HG02981 (cell line): ENCODE measurements around the gene PECR.

Experiments
- ATAC-seq: cut with Tn5 transposase; IDR thresholded peaks from one replicate; pipeline ENCODE4 v1.9.1; 2021; ENCODE audit warnings: mild to moderate bottlenecking, moderate library complexity; ENCODE audit not compliant: unreplicated experiment

The PECR gene

DNA sequence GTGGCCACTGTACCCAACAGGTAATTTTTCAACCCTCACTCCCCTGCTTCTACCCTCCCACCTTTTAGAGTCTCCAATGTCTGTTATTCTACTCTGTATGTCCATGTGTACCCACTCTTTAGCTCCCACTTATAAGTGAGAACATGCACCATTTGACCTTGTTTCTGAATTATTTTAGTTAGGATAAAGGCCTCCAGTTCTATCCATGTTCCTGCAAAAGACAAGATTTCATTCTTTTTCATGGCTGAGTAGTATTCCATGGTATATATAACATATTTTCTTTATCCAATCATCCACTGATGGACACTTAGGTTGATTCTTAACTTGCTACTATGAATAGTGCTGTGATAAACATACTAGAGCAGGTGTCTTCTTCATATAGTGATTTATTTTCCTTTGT lies 9.1 kb downstream of the PECR start:
- no peak for ATAC-seq

DNA sequence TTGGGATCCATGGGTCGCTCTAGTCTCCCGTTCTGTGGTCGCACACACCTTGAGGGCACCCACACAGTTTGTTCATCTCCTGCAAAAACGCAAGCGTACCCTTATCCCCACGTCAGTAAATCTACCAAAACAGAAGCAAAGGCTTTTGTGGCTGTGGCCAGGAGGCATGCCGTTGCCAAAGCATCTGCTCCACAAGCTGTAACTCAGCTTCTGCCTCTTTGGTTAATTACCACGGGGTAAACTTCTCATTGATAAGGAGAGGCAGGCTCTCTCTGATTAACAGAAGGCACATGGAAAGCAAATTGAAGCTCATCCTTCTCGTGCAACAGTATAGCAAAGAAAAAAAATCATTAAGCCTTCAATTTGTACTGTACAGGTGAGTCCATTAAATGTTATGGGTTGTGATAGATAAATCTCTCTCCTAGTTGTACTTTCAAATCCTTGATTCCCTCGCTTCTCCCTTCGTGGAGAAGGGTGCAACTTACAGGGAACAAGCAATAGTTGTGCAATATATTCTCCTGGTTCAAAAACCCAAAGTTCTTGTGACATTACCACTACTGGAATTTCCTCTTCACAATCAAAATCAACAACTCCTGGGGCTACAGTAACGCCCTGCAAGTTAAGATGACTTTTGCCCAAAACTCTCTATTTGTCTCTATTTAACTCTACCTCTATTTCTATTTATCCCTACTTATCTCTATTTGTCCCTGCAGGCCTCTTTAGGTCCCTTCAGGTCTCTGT lies 10.3 kb downstream of the PECR start:
- no peak for ATAC-seq

DNA sequence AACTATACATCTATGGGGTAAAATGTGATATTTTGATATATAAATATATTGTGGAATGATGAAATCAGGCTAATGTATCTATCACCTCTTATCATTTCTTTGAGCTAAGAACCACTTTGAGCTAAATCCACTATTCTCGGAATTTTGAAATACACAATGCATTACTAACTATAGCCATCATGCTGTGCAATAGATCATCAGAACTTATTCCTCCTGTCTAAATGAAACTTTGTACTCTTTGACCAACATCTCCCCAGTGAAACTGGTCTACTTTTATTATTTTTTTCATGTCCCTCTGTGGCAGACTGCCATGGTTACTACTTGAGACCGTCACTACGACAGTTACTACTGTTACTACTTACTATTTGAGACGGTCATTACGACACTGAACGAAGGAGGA lies 11.4 kb downstream of the PECR start:
- no peak for ATAC-seq

DNA sequence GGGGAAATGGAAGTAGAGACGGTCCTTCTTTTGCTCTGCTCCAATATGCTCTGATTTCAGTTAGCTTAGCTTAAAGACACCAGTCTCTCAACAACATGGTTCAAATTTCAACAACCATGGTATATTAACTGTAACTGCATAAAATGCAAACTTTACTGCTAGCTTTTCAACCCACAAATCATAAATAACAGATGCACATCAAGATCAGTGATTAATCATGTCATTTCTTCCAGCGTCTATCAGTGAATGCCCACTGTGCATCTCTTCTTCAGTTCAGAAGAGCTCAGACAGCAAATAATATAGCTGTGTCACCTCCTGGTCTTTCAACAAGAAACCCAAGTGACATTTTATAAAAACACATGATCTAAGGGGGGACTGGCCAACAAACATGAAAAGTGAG lies 12.6 kb downstream of the PECR start:
- ATAC-seq, result no peak

DNA sequence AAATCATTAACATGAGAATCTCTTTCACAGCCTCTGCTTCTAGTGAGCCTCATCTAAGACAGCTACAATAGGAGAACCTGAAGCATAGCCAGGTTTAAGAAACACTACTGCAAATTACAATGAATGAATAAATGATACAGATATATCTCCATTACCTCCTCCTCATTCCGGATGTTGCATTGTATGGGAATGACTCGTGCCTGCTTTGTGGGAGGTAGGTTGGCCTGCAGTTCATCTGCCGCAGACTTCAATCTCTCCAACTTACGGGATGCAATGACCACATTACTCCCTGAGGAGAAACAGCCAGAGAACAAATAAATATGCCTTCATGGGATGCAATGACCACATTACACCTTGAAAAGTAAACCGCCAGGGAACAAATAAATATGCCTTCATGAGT lies 15.4 kb downstream of the PECR start:
- no peak for ATAC-seq

DNA sequence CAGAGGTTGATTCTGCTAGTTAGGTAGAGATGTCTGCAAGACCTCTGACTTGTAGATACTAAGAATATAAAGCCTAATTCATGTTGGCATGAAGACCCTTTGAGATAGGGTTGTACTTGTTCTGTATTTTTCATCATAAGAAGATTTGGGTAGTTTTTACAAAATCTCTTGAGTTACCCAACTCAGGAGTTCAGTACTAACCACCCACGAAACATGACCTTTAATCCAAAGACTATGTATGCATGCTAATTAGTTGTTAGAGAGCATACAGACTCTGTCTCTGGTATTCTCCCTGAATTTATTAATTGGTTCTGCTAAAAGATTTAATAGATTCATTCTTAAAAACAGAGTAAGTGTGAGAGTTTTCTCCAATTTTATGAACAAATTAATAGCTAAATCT lies 16.9 kb downstream of the PECR start:
- ATAC-seq, result no peak

DNA sequence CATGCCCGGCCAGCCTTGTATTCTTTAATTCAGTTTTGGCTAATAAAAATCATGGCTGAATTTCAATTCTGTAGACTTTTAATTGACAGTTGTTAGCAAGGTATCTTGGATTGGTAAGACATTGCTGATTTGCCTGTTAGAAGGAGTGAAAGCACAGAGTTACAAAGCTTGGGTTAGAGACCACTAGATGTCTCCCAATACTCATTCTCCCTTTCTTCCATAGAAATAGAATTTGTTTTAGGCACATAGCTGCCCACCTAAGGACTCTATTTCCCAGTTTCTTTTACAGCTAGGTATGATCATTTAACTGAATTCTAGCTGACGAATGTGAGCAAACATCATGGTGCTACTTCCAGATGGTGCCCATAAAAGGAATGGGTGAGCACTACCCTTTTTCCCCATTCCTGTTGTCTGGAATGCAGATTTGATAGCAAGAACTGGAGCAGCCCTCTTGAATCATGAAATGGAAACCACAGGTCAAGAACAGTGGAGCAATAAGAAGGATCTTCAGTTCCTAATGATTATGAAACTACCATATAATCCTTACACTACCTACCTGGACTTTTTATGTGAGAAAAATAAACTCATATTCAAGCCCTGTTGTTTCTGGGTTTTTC lies 17.5 kb downstream of the PECR start:
- no peak for ATAC-seq

DNA sequence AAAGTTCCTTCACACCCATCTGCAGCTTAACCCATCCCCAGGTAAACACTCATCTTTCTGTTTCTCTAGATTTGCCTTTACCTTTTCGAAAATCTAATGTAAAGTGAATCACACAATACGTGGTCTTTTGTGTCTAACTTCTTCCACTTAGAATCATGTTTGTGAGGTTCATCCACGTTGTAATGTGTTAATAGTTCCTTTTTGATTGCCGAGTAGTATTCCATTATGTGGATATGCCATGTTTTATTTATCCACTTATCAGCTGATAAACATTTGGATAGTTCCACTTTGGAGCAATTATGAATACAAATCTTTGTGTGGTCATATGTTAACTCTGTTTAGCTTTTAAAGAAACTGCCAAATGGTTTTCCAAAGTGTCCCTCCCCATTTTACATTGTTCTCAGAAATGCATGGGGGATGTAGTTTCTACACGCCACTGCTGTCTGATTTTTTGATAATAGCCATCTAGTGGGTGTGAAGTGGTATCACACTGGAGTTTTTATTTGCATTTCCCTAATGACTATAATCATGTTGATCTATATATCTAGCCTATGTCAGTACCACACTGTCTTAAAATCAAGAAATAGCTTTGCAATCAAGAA lies 22.3 kb downstream of the PECR start:
- ATAC-seq, result no peak

DNA sequence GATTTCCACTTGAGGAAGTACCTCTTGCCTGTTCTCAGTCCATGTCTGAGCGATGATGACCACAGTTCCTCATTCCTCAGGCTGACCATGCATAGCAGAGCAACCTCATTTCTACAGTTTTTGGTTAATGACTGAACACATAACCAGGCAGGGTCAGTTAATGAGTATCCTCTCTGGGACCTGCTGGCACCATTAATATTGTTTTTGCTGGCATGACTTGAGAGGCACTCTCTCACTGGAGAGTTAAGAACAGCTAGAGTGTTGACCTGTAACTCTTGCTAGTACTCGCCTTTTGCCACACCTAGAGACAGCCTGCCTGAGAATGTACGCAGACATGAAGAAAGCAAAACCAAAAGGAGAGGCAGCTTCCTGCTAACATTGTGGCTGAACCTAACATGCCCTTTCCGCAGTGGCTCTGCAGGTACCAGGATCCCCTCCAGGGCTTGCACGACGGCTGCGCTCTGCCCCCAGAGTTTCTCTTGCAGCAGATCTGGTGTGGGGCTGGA lies 23.9 kb downstream of the PECR start:
- ATAC-seq, result peak; percentile 87

DNA sequence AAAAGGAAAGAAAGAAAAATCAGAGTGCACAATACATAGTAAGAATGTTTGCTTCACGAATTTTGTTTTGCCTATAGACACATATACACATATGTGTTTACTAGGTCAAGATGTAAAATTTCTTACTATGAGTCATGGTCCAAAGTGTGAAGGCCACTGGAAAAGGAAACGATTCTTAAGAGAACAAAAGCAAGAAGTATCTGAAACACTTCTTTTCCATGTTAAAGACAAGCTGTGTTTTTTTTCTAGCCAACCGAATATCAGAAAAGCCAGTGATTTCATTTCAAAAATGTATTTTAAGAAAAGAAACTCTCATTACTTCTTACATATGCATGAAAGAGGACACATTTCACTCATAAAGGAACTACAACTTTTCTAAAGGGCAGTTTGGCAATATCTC lies 24.9 kb downstream of the PECR start:
- ATAC-seq, result peak; percentile 31

DNA sequence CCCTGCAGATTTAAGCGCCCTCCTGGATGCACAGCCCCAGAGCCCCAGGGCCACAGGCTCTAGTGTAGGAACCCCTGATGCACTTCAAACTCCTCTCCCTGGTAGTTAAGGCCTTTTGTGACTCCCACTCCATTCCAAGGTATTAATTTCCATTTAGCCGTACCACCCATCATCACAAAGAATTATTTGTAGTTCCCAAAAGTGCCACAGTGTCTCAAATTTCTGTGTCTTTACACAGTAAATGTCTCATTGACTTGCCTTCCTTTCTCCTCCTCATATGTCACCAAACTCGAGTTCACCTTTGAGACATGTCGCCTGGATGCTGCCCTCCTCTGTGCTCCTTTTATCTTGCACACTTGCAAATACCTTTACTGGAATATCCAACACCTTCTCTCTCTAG lies 25.9 kb downstream of the PECR start:
- ATAC-seq, result no peak

DNA sequence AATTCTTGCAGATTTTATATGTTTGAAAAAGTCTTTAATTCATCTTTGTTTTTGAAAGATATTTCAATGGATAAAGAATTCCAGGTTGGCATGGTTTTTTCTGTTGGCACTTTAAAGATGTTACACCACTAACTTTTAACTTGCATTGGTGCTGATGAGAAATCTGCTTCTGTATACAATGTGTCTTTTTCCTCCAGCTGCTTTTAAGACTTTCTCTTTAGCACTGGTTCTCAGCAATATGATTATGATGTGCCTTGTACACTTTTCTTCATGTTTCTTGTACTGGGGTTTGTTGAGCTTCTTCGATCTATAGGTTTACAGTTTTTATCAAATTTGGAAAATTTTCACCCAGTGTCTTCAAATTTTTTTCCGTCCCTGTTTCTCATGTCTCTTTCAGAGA lies 29.2 kb downstream of the PECR start:
- no peak for ATAC-seq

DNA sequence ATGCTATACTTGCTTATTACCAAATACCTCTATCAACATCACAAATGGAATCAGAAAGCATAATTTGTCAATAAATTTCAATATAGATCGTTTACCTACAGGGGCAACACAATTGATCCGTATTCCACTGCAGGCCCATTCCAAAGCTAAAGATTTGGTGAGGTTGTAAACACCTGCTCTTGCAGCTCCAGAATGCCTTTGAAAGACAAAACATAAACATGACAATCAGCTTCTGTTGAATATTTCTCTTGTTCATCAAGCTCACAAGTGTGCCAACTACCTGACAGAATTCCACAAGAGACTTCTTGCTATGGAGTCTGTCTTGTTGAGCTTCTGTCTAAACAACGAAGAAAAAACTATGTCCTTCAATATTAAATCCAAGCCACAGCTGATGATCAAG lies 30.3 kb downstream of the PECR start:
- ATAC-seq, result no peak

DNA sequence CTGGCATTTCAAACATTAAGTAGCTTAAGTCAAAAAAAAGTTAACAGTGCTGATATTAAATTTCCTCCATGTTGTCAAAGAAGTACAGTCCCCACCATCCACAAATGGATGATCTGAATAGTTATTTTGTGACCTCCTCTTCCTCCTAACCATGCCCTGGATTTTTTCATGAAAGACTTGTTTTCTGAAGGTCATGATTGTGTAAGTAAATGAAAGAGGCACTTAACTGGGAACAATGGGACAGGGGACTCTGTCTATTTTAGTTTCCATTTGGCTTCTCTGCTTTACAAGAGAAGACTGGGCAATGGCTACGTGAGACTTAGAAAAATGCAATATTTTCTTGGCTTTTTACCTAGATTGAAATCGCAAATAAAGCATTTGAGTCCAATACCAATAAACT lies 32.2 kb downstream of the PECR start:
- no peak for ATAC-seq

DNA sequence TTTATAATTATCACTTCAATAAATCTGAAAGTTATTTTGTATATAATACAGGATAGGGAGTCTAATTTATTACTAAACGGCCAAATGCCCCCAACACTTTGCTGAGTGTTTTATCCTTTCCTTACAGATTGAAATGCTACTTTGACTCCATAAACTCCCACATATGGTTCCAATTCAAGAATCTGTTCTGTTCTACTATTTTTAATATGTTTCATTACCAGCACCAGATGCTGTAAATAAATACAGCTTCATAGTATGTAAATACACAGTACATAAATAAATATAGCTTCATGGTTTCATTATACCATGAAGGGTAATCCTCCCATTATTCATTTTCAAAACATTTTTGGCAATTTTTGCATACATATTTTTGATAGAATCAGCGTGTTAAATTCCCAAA lies 34.2 kb downstream of the PECR start:
- ATAC-seq, result no peak

DNA sequence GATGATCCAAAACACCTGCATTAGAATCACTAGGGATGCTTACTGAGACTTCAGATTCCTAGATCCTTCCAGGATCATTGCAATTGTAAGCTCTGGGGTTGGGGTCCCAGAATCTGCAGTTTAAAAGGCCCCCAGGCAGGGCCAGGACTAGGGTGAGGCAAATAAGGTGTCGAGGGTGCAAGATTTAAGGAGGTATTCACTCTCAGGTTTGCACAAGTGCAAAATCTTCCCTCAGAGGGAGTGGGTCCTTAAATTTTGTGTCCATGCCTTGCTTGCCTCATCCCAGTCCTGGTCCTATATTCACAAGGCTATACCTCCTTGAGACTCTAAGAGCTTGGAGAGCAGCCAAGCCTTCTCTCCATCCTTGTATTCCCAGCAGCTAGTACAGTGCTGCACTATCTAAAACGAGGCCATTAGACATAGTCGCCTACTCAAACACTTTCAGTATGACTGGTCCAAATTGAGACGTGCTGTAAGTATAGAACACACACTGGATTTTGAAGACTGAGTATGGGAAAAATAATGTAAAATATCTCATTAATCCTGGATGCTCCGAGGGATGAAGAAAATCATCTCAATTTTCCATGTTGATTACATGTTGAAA lies 36.6 kb downstream of the PECR start:
- peak; percentile 90 for ATAC-seq

DNA sequence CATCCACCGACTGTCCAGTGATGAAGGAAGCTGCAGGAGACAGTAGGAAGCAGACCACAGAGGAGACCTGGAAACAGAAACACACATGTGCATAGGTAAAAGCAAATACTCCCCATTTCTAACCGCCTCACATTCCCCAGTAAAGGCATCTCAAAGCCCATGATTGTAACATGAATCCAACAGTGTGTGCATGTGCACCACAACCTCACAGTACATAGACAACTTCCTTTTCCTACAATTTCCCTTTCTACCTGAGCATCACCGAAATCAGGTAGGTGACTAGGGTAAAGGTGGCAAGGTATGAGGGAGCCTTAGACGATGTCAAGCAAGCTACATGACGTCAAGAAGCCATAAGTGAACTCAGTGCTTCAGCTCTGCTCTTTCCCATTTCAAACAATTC lies 37.7 kb downstream of the PECR start:
- ATAC-seq, result no peak

DNA sequence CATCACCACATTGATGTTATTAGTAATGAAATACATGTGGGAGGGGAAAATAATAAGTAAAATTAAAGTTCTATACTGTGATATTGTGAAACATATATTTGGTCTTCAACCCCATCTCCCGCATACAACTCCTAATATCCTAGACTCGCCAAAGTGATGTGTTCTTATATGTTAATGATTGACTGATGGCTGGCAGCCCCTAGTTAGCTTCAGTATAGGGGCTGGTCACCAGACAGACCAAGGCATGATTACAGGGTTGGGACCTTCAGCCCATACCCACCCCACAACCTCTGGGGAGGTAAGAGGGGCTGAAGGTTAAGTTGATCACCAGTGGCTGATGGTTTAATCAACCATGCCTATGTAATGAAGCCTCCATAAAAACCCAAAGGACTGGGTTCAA lies 40.2 kb downstream of the PECR start:
- no peak for ATAC-seq

DNA sequence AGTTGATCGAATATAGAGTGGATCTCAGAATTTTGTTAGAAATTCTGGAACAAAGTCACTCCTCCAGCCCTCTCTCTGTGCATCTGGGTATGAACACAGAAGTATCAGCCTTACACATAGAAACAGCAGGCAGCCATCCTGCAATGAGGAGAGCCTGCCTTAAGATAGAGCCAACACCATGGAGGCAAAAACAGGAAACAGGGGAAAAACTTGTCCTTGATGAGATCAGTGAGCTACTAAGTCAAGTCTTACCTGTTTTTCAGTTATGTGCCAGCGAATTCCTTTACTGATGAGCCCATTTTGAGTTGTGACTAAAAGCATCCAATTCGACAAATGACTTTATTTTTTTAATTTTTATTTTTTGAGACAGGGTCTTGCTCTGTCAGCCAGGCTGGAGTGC lies 41.7 kb downstream of the PECR start:
- ATAC-seq, result no peak

DNA sequence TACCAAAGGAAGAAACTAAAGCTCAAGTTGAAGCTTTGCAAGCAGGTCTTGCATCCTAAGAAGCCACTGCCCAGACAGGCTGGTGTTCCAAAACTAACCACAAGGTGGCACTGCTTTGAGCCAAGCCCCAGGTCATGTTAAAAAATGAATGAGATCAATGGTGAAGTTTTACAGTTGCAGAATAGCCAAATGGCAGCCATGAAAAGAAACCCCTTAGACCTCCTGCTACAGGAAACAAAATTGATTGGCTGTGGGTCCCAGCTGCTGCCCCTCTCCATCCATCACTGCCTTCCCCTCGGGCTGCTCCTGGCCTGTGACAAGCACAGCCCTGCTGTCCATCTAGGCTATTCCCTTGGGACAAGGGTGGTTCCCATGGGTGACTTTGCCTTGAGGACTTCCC lies 47.5 kb downstream of the PECR start:
- peak; percentile 37 for ATAC-seq

DNA sequence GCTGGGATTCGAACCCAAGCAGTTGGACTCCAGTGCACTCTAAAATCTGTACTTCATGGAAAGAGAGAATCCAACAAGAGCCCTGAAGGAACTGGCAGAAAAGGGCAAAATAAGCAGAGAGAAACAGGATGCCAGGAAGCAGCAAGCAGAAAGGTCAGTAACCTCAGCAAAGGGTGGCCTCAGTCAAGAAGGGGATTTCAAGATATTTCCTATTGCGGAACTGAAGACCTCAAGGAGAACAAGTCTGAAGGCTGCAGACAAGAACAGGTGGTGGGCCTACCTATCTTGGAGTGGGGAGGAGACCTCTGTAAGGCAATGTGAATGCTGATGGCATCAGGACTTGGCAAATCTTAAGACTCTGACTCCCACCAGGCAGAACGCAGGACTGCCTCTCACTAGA lies 48.2 kb downstream of the PECR start:
- peak; percentile 37 for ATAC-seq
